H9 (cell line): ENCODE data around the gene AMOTL1. TPM values are rescaled to one million over a fixed set of nuclear protein-coding genes. Genes with fewer than 3 reads are reported as not detected.

Experiments
- DNase-seq: peaks from one replicate; pipeline ENCODE4 v3.0.0-alpha.2; 2017
- H2AFZ ChIP-seq: one replicate; pipeline ENCODE4 v1.6.1; 2013; ENCODE audit warnings: mild to moderate bottlenecking, low read length, control low read depth, moderate library complexity
- H2AK5ac ChIP-seq: 2 replicates; pipeline ENCODE4 v1.6.1; 2013; ENCODE audit warnings: low read length, control low read depth, mixed read lengths; ENCODE audit not compliant: insufficient read length
- H2BK120ac ChIP-seq: one replicate; pipeline ENCODE4 v1.6.1; 2013; ENCODE audit warnings: low read depth, mild to moderate bottlenecking, low read length, control low read depth, inconsistent platforms; ENCODE audit not compliant: poor library complexity, severe bottlenecking
- H2BK12ac ChIP-seq: 2 replicates; pipeline ENCODE4 v1.6.1; 2013; ENCODE audit warnings: low read length, control low read depth, mixed read lengths, low read depth; ENCODE audit not compliant: insufficient read length
- H2BK15ac ChIP-seq: 2 replicates; pipeline ENCODE4 v1.6.1; 2013; ENCODE audit warnings: low read depth, low read length, control low read depth
- H2BK20ac ChIP-seq: one replicate; pipeline ENCODE4 v1.6.1; 2013; ENCODE audit warnings: low read depth, mild to moderate bottlenecking, low read length, control low read depth, inconsistent platforms; ENCODE audit not compliant: poor library complexity, severe bottlenecking
- H2BK5ac ChIP-seq: 2 replicates; pipeline ENCODE4 v1.6.1; 2013; ENCODE audit warnings: low read length, control low read depth, mixed read lengths; ENCODE audit not compliant: insufficient read length
- H3K14ac ChIP-seq: 2 replicates; pipeline ENCODE4 v1.6.1; 2013; ENCODE audit warnings: low read length, control low read depth; ENCODE audit not compliant: insufficient read depth
- H3K18ac ChIP-seq: 2 replicates; pipeline ENCODE4 v1.6.1; 2013; ENCODE audit warnings: low read depth, mild to moderate bottlenecking, mixed read lengths, low read length, control low read depth; ENCODE audit not compliant: insufficient read length
- H3K23ac ChIP-seq: 2 replicates; pipeline ENCODE4 v1.6.1; 2013; ENCODE audit warnings: low read length, control low read depth, mixed read lengths, low read depth; ENCODE audit not compliant: insufficient read length
- H3K23me2 ChIP-seq: 2 replicates; pipeline ENCODE4 v1.6.1; 2013; ENCODE audit warnings: low read depth, mild to moderate bottlenecking, mixed read lengths, low read length, control low read depth; ENCODE audit not compliant: insufficient read length, poor library complexity, severe bottlenecking
- H3K27ac ChIP-seq: 2 replicates; pipeline ENCODE4 v1.5.1; 2013; ENCODE audit warnings: low read length, control low read depth, mixed read lengths, low read depth; ENCODE audit not compliant: insufficient read length
- H3K27me3 ChIP-seq: 2 replicates; pipeline ENCODE4 v1.6.1; 2013; ENCODE audit warnings: low read length, control low read depth, inconsistent platforms; ENCODE audit not compliant: insufficient read depth
- H3K4ac ChIP-seq: 2 replicates; pipeline ENCODE4 v1.6.1; 2013; ENCODE audit warnings: low read depth, mild to moderate bottlenecking, control low read depth, inconsistent platforms, low read length, moderate library complexity
- H3K4me1 ChIP-seq: 2 replicates; pipeline ENCODE4 v1.6.1; 2013; ENCODE audit warnings: low read length, control low read depth, inconsistent platforms; ENCODE audit not compliant: insufficient read depth
- H3K4me2 ChIP-seq: 2 replicates; pipeline ENCODE4 v1.6.1; 2013; ENCODE audit warnings: low read length, control low read depth, mixed read lengths; ENCODE audit not compliant: insufficient read length, insufficient read depth
- H3K56ac ChIP-seq: 2 replicates; pipeline ENCODE4 v1.6.1; 2013; ENCODE audit warnings: low read depth, mild to moderate bottlenecking, mixed read lengths, low read length, control low read depth; ENCODE audit not compliant: insufficient read length
- H3K79me1 ChIP-seq: 2 replicates; pipeline ENCODE4 v1.6.1; 2013; ENCODE audit warnings: low read depth, mild to moderate bottlenecking, moderate library complexity, low read length, control low read depth, inconsistent platforms; ENCODE audit not compliant: insufficient read depth, poor library complexity, severe bottlenecking
- H3K79me2 ChIP-seq: 2 replicates; pipeline ENCODE4 v1.6.1; 2013; ENCODE audit warnings: low read length, control low read depth, inconsistent platforms; ENCODE audit not compliant: insufficient read depth
- H3K9ac ChIP-seq: 2 replicates; pipeline ENCODE4 v1.6.1; 2013; ENCODE audit warnings: low read length, control low read depth, mixed read lengths; ENCODE audit not compliant: insufficient read length; ENCODE audit errors: extremely low read depth
- H3K9me3 ChIP-seq: one replicate; pipeline ENCODE4 v1.6.1; 2013; ENCODE audit warnings: low read depth, low read length, inconsistent platforms; ENCODE audit not compliant: control insufficient read depth
- H3T11ph ChIP-seq: one replicate; pipeline ENCODE4 v1.6.1; 2013; ENCODE audit warnings: mild to moderate bottlenecking, low read length, control low read depth, inconsistent platforms
- H4K20me1 ChIP-seq: one replicate; pipeline ENCODE4 v1.6.1; 2013; ENCODE audit not compliant: control insufficient read depth, insufficient read length, insufficient read depth
- H4K5ac ChIP-seq: 2 replicates; pipeline ENCODE4 v1.6.1; 2013; ENCODE audit warnings: low read depth, mild to moderate bottlenecking, mixed read lengths, low read length, control low read depth; ENCODE audit not compliant: insufficient read length
- H4K8ac ChIP-seq: replicated peaks from 2 replicates; pipeline ENCODE4 v1.6.1; 2013; ENCODE audit warnings: low read length, control low read depth, mixed read lengths, low read depth; ENCODE audit not compliant: insufficient read length
- H4K91ac ChIP-seq: 2 replicates; pipeline ENCODE4 v1.6.1; 2013; ENCODE audit warnings: low read depth, mild to moderate bottlenecking, moderate library complexity, mixed read lengths, low read length, control low read depth; ENCODE audit not compliant: insufficient read length
- H3K27ac Mint-ChIP-seq, 3 experiments: 2 replicates in 2 of 3; 3 replicates in 1 of 3; pipeline ENCODE4 v1.8.0; 2020 to 2021; ENCODE audit warnings: mixed read lengths in 3 of 3, mild to moderate bottlenecking in 1 of 3, moderate library complexity in 1 of 3
- H3K27me3 Mint-ChIP-seq: 2 replicates; pipeline ENCODE4 v1.8.0; 2021; ENCODE audit warnings: low read depth, mild to moderate bottlenecking, moderate library complexity, mixed read lengths
- H3K36me3 Mint-ChIP-seq, 3 experiments: 2 replicates in 2 of 3; 3 replicates in 1 of 3; pipeline ENCODE4 v1.8.0; 2020 to 2021; ENCODE audit warnings: low read depth in 3 of 3, mixed read lengths in 3 of 3; ENCODE audit not compliant: insufficient read depth in 1 of 3
- H3K4me1 Mint-ChIP-seq, 2 experiments: 2 replicates each; pipeline ENCODE4 v1.8.0; 2020; ENCODE audit warnings: mixed read lengths in 2 of 2
- H3K4me3 Mint-ChIP-seq, 2 experiments: 2 replicates in 1 of 2; 3 replicates in 1 of 2; pipeline ENCODE4 v1.8.0; 2020 to 2021; ENCODE audit warnings: mild to moderate bottlenecking in 2 of 2, mixed read lengths in 2 of 2, moderate library complexity in 1 of 2
- H3K9me3 Mint-ChIP-seq, 2 experiments: 2 replicates in 1 of 2; 3 replicates in 1 of 2; pipeline ENCODE4 v1.8.0; 2020; ENCODE audit warnings: mild to moderate bottlenecking in 2 of 2, mixed read lengths in 2 of 2, moderate library complexity in 1 of 2
- CTCF ChIP-seq: fragments of 200-600 bp; sonication (generic); conservative IDR thresholded peaks from 3 replicates; pipeline ENCODE4 v1.8.0; 2021; ENCODE audit warnings: antibody characterized with exemption, mild to moderate bottlenecking
- WGBS: extraction: QIAGEN DNeasy Blood & Tissue Kit; methylation state at CpG from one replicate; pipeline ENCODE4 v1.1.7; 2013; ENCODE audit warnings: missing lambda C conversion rate, low lambda C conversion rate, mixed read lengths; ENCODE audit not compliant: insufficient read length; ENCODE audit errors: extremely low coverage; 5-methylcytosine and 5-hydroxymethylcytosine counted together
- total RNA-seq: library from RNA; stranded (reverse); gene quantifications from 2 replicates; pipeline ENCODE4 v1.2.1, GENCODE V29; 2021

Gene AMOTL1
- total RNA-seq, 1 experiment from 2014 or later = 18.5 TPM

GRCh38 chr11:94759522-94759921 lies 8.6 kb upstream of the AMOTL1 start:
- Histone ChIP-seq H3K79me1 (no peaks in the 10 kb centered on the region), H2BK12ac (no peak overlapping the region), H3K27me3 (peaks cover 7% of the 10 kb centered on the region; the same call in 1 of the 2 replicates), H3K9ac (no peak overlapping the region), H3K4me2 (no peak overlapping the region), H3K23me2 (no peaks in the 10 kb centered on the region), H3K79me2 (no peaks in the 10 kb centered on the region), H2AK5ac (no peak overlapping the region), H3K18ac (no peak overlapping the region), H2AFZ (no peak overlapping the region), H2BK5ac (no peak overlapping the region), H4K91ac (no peak overlapping the region), H2BK20ac (no peak overlapping the region), H3K4ac (no peak overlapping the region), H4K20me1 (no peaks in the 10 kb centered on the region), H3K9me3 (no peaks in the 10 kb centered on the region), H3K14ac (no peak overlapping the region), H3K4me1 (no peaks in the 10 kb centered on the region), H4K8ac (no peak overlapping the region), H3K56ac (no peak overlapping the region), H3K27ac (no peak overlapping the region), H3K23ac (no peak overlapping the region), H2BK120ac (no peak overlapping the region), H4K5ac (no peak overlapping the region), H3T11ph (no peak overlapping the region), H2BK15ac (no peak overlapping the region)
- no peaks in the 10 kb centered on the region for H3K36me3 Mint-ChIP-seq
- H3K4me1 Mint-ChIP-seq = peaks cover 10 to 20% of the 10 kb centered on the region in 2 experiments
- no peak overlapping the region for H3K27ac Mint-ChIP-seq
- no CpG with 5 or more reads among the region's 2 CpGs for whole genome bisulfite sequencing
- TF ChIP-seq CTCF = no peak
- H3K4me3 Mint-ChIP-seq = no peak overlapping the region
- peaks cover 24% of the 10 kb centered on the region for H3K27me3 Mint-ChIP-seq
- no peak for DNase-seq
- no peaks in the 10 kb centered on the region for H3K9me3 Mint-ChIP-seq
